ENCODE data around the gene CERS2.

DNA sequence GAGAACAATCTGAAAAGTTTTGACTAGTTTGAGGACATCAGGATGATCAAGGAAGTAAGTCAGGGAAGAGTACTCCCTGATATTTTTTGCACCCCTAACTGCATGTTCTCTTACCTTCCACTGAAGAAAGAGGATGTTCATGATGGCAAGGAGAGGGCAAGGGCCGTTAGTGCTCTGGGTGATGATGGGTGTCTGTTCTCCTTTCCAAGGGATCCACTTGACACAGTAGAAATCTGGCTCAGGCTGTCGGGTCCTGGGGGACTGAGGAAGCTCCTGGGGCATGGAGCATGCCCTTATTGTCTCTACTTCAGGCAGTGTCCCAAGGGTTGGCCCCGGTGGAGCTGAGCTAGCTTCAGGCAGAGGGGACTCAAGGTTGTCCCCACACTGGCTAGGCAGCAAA is 27.4 kb upstream of the CERS2 start:
- TF ChIP-seq SMC3 (IDR thresholded peaks at IDR 0.05; ENCODE audit: low read depth, low read length) = no peak
- no peak for TF ChIP-seq MXI1 (IDR thresholded peaks at IDR 0.05; ENCODE audit: borderline replicate concordance, low read depth, low read length)
- no peak for TF ChIP-seq CTCF (conservative IDR thresholded peaks at IDR 0.05; ENCODE audit: low read depth, low read length)
- no peak for TF ChIP-seq RFX5 (IDR thresholded peaks at IDR 0.05; ENCODE audit: low read depth, low read length)
- no peak for TF ChIP-seq CEBPB (IDR thresholded peaks at IDR 0.05; ENCODE audit: low read depth, low read length)
- no peak for TF ChIP-seq FOS (IDR thresholded peaks at IDR 0.05; ENCODE audit: low read depth, low read length)
- TF ChIP-seq POLR2A (IDR thresholded peaks at IDR 0.05; ENCODE audit: low read depth, low read length) = no peak
- TF ChIP-seq MAFK (IDR thresholded peaks at IDR 0.05; ENCODE audit: low read depth, low read length) = no peak
- TF ChIP-seq NFE2L2 (IDR thresholded peaks at IDR 0.05; ENCODE audit: low read depth, low read length) = no peak
- TF ChIP-seq ELK1 (IDR thresholded peaks at IDR 0.05; ENCODE audit: borderline replicate concordance, low read depth, low read length) = no peak
- TF ChIP-seq RCOR1 (IDR thresholded peaks at IDR 0.05; ENCODE audit: insufficient replicate concordance, low read length) = no peak
- no peak for TF ChIP-seq USF2 (IDR thresholded peaks at IDR 0.05; ENCODE audit: low read depth, low read length)
- no peak for TF ChIP-seq CHD1 (IDR thresholded peaks at IDR 0.05; ENCODE audit: low read depth, low read length)
- TF ChIP-seq BHLHE40 (IDR thresholded peaks at IDR 0.05; ENCODE audit: low read depth, low read length) = no peak
